ENCODE results near the gene NFIB. TPM values are rescaled to one million over a fixed set of nuclear protein-coding genes. Genes with fewer than 3 reads are reported as not detected.

Gene NFIB
- total and polyA plus RNA-seq, 2 donors from 2014 or later = 15.6 to 112 TPM

DNA sequence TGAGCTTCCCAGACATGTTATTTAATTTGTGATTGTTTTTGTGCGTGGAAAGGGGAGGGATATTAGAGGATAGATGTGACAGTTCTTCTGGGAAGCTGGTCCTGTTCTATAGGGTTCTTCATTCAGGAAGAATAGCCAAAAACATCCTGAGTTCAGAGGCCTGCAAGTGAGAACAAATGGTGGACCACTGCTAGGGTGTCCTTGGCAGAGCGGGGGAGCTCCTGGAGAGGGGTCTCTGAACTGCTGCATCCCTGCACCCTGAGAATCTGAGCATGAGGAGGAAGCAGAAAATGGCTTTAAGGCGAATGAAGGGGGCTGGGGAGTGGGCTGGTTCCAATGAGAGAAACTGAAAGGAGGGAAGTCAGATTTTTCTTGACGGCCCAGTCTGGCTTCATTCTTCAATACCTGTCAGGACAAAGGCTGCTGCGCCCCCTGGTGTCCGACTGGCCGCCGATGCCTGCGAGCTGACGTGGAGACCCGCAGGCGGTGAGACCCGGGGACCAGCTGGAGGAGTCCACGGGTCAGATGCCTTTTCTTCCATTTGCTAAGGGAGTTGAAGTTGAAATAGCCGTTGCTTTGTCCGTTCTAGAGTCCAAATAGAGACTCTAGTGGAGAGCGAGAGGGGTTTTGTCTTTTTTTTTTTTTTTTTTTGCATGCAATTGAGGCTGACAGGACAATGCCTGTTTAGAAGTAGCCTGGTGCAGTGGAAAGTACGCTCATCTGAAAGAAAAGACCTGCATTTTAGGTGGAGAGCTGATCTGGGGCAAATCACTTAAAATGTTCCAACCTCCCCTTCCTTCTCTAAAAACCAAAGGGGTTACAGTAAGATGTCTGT lies 39.5 kb upstream of the NFIB start:
- FAIRE-seq = no peak
- TF ChIP-seq, protein P1, sequence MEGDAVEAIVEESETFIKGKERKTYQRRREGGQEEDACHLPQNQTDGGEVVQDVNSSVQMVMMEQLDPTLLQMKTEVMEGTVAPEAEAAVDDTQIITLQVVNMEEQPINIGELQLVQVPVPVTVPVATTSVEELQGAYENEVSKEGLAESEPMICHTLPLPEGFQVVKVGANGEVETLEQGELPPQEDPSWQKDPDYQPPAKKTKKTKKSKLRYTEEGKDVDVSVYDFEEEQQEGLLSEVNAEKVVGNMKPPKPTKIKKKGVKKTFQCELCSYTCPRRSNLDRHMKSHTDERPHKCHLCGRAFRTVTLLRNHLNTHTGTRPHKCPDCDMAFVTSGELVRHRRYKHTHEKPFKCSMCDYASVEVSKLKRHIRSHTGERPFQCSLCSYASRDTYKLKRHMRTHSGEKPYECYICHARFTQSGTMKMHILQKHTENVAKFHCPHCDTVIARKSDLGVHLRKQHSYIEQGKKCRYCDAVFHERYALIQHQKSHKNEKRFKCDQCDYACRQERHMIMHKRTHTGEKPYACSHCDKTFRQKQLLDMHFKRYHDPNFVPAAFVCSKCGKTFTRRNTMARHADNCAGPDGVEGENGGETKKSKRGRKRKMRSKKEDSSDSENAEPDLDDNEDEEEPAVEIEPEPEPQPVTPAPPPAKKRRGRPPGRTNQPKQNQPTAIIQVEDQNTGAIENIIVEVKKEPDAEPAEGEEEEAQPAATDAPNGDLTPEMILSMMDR (IDR thresholded peaks at IDR 0.05; ENCODE audit: borderline replicate concordance, extremely low read depth, insufficient read depth) = peak; percentile 96
- H3K9ac ChIP-seq (ENCODE audit: low read length in 3 of 3) = peak overlapping the region in 1 of 3 donors; percentile 21
- peak; percentile 91 to 96 (median 94) for DNase-seq
- H3K4me3 ChIP-seq (ENCODE audit: low read length in 3 of 3) = peak overlapping the region in 2 of 3 donors; percentile 39 to 40
- intact Hi-C loops (cut with DNase I) = no loop called here
- no peaks in the 10 kb centered on the region for H3K9me3 ChIP-seq (ENCODE audit: control insufficient read depth in 2 of 3, insufficient read depth in 1 of 3, low read length in 3 of 3)
- H3K27ac ChIP-seq (ENCODE audit: low read depth in 2 of 2, low read length in 2 of 2) = no peak overlapping the region
- peaks cover 0 to 4% (median 0%) of the 10 kb centered on the region in 3 donors for H3K4me1 ChIP-seq (ENCODE audit: control insufficient read depth in 2 of 3, insufficient read depth in 2 of 3, low read depth in 1 of 3, low read length in 3 of 3)
- H3K27me3 ChIP-seq (ENCODE audit: control insufficient read depth, insufficient read depth, low read length) = peaks cover 26% of the 10 kb centered on the region
- H3K36me3 ChIP-seq (ENCODE audit: control insufficient read depth in 2 of 3, insufficient read depth in 3 of 3, low read length in 3 of 3) = no peaks in the 10 kb centered on the region

DNA sequence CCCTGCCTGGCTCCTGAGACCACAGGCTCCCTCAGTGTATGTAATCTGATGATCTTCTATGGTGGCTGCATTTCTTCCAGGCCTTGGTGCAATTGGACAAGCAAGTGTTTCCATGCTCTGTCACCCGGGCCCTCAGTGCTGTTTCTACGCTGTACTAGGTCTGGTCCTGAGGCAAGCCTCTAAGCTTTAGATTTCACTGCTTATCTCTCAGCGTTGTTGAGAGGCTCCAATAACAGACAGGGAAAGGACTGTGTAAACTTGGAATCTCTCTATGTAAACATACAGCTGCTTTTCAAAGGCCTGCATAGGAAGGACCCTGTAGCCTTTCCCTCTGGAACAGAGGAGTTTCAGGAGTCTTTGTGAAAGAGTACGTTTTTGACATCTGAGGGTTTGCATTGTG lies 38.6 kb upstream of the NFIB start:
- Histone ChIP-seq H3K9ac (ENCODE audit: low read length in 3 of 3) (no peak overlapping the region), H3K4me1 (ENCODE audit: control insufficient read depth in 2 of 3, insufficient read depth in 2 of 3, low read depth in 1 of 3, low read length in 3 of 3) (peaks cover 0 to 7% (median 4%) of the 10 kb centered on the region in 3 donors), H3K27ac (ENCODE audit: low read depth in 2 of 2, low read length in 2 of 2) (no peak overlapping the region), H3K9me3 (ENCODE audit: control insufficient read depth in 2 of 3, insufficient read depth in 1 of 3, low read length in 3 of 3) (no peaks in the 10 kb centered on the region), H3K36me3 (ENCODE audit: control insufficient read depth in 2 of 3, insufficient read depth in 3 of 3, low read length in 3 of 3) (no peaks in the 10 kb centered on the region), H3K4me3 (ENCODE audit: low read length in 3 of 3) (no peak overlapping the region), H3K27me3 (ENCODE audit: control insufficient read depth, insufficient read depth, low read length) (peaks cover 32% of the 10 kb centered on the region)
- TF ChIP-seq, protein P1 (IDR thresholded peaks at IDR 0.05; ENCODE audit: borderline replicate concordance, extremely low read depth, insufficient read depth) = no peak
- DNase-seq = no peak
- intact Hi-C loops (cut with DNase I) = no loop called here
- no peak for FAIRE-seq

DNA sequence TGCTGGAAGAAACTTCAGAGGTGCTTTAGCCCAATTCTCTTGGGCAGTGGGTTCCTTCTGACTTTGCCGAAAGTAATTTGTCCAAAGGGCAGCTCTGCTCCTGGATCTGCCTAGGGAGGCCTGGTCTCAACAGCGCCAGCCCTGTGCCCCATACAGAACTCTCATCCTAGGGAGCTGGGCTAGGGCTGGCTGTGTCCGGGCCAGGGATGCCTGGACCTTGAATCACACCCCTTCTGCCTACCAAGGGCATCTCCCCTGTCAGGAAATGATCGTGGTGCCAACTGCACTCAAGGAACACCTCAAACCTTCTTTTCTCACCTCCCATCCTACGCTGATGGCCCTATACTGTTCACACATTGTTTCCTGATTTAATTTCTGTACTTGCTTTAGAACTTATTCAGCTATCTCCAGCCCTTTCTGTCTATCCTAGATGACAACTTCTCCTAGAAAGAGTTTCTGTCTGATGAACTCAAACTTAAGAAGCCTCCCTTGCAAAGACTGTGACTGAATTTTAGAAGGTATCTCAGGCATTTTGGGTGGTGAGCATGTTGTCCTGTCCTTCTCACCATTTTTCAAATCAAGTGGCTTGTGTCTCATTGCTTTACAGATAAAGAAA lies 37.4 kb upstream of the NFIB start:
- TF ChIP-seq, protein P1 (IDR thresholded peaks at IDR 0.05; ENCODE audit: borderline replicate concordance, extremely low read depth, insufficient read depth) = no peak
- FAIRE-seq (no peak), DNase-seq (no peak)
- Histone ChIP-seq H3K9me3 (ENCODE audit: control insufficient read depth in 2 of 3, insufficient read depth in 1 of 3, low read length in 3 of 3) (no peaks in the 10 kb centered on the region), H3K9ac (ENCODE audit: low read length in 3 of 3) (no peak overlapping the region), H3K36me3 (ENCODE audit: control insufficient read depth in 2 of 3, insufficient read depth in 3 of 3, low read length in 3 of 3) (no peaks in the 10 kb centered on the region), H3K27me3 (ENCODE audit: control insufficient read depth, insufficient read depth, low read length) (peaks cover 39% of the 10 kb centered on the region), H3K4me3 (ENCODE audit: low read length in 3 of 3) (no peak overlapping the region), H3K27ac (ENCODE audit: low read depth in 2 of 2, low read length in 2 of 2) (no peak overlapping the region), H3K4me1 (ENCODE audit: control insufficient read depth in 2 of 3, insufficient read depth in 2 of 3, low read depth in 1 of 3, low read length in 3 of 3) (peaks cover 0 to 7% (median 5%) of the 10 kb centered on the region in 3 donors)
- intact Hi-C loops (cut with DNase I) = no loop called here

Data from kidney (tissue), 14 donors.